Hypothalamus (tissue), 51 donors: Measurements from ENCODE around the gene ZBTB40.

ENCODE experiments used
- DNase-seq, 51 donors: peaks; one replicate each; lab custom pipeline; 2025; lab: John Stamatoyannopoulos, UW

ZBTB40 gene, protein sequence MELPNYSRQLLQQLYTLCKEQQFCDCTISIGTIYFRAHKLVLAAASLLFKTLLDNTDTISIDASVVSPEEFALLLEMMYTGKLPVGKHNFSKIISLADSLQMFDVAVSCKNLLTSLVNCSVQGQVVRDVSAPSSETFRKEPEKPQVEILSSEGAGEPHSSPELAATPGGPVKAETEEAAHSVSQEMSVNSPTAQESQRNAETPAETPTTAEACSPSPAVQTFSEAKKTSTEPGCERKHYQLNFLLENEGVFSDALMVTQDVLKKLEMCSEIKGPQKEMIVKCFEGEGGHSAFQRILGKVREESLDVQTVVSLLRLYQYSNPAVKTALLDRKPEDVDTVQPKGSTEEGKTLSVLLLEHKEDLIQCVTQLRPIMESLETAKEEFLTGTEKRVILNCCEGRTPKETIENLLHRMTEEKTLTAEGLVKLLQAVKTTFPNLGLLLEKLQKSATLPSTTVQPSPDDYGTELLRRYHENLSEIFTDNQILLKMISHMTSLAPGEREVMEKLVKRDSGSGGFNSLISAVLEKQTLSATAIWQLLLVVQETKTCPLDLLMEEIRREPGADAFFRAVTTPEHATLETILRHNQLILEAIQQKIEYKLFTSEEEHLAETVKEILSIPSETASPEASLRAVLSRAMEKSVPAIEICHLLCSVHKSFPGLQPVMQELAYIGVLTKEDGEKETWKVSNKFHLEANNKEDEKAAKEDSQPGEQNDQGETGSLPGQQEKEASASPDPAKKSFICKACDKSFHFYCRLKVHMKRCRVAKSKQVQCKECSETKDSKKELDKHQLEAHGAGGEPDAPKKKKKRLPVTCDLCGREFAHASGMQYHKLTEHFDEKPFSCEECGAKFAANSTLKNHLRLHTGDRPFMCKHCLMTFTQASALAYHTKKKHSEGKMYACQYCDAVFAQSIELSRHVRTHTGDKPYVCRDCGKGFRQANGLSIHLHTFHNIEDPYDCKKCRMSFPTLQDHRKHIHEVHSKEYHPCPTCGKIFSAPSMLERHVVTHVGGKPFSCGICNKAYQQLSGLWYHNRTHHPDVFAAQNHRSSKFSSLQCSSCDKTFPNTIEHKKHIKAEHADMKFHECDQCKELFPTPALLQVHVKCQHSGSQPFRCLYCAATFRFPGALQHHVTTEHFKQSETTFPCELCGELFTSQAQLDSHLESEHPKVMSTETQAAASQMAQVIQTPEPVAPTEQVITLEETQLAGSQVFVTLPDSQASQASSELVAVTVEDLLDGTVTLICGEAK

DNA sequence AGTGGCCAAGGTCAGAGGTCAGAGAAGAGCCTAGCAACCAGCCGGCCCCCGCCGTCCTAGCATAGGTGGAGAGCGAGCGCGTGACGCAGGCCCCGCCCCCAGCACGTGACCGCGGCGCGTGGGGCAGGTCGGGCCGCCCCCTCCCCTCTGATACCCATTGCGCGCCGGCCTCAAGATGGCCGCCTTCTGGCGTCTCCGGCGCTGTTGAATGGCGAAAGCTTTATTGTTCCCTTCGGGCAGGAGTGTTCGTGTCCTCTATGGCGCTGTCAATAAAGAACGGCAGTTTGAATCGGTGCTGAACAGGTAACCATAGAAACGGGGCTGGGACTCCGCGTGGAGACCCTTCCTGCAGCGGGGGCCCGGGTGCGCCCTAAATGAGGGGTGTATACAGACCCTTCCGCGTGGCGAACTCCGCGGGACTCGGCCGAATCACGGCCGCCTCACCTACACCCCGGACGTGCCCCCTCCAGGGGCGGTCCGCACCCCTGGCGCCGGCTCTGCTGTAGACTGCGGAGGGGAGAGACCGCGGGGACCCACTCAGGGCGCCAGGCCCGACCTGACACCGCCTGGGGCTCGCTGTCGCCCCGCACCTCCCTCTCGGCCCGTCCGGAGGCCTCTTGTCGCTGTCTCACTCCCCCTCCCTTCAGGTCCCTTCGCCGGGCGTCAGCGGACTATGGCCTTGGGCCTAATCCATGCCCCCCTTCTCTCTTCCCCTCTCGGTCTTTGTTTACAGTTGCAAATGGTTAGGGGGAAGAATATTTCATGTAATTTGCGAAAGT lies at the start of gene ZBTB40:
ZBTB40 (plus strand) TSS at position 150 of the 779 bp plus-strand sequence. CDS start 38,098 bp downstream, outside the sequence.
- DNase-seq: peak; percentile 55 to 97 (median 94)

DNA sequence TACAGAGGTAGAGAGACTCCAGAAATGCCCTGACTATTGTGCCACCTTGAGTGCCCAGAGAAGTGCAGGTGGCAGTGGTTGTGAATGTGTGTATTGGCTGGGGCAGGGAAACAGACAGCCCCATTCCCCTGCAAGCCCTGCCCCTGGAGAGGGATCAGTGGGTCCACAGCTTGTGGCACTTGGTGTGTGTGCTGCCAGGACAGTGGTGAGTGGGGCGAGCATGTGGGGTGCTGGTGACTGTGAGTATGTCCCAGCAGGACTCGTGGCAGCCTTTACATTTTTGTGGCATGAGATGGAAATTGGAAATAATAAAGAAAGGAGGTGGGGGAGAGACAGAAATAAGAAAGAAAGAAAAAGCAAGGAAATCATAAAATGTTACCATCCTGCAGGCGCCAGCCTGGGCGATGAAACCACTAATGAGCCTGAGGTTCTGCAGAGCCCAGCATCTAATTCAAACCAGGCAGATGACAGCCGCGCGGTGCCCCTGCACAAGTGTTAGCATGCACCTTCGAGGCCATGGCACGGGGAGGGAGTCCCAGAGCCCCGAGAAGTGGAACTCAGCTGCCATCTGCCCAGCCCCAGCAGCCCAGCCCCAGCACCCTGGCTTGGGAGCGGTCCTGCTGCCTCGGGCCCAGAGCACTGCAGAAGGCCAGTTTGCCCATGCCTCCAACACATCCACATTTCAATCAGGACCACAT lies 49.1 kb upstream of the ZBTB40 start:
- DNase-seq: no peak

DNA sequence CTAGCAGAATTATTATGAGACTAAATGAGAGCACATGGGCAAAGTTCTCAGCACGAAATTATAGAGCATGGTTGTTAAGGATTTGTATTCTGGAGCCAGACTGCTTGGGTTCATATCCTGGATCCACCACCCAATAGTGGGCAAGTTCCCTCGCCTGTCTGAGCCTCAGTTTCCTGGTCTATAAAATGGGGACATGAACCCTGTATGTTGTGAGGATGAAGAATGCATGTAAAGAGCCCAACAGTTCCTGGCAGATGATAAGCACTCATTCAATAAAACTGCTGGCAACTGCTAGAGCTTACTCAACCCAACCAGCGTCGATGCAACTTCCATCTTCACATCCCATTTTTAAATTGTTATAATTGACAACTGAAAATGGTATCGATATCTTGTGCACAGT lies 47.2 kb upstream of the ZBTB40 start:
- DNase-seq: no peak

DNA sequence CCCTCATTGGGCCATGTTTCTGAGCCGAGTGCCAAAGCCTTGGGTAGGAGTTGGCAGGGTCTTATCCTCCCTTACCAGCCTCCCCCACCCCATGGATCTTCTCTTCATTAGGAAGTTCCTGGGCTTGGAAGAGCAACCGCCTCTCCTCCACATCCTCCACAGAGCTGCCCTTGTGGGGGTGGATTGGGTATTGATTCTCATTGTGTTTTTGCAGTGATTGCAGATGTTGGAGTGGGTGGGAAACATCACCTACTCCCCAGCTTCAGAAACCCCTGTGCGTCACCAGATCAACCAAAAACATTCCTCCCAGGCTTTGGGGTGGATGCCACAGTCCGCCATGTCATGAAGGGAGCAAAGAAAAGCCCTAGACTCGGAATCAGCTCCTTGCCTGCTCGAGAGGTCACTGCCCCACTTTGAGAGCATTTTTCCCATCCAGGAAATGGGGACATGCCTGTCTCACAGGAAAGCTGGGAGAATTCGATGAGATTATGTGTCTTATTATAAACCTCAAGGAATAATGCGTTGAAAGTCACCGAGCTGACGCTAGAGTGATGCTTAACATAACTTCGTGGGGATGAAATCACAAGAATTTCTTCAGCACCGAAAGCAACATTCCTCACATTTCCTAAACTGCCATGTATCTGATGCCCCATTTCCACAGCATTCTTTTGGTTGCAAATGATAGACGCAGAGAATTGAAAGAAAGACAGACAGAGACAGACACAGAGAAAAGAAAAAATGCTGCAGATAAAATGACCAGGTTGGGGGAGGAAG lies 44.7 kb upstream of the ZBTB40 start:
- no peak for DNase-seq

DNA sequence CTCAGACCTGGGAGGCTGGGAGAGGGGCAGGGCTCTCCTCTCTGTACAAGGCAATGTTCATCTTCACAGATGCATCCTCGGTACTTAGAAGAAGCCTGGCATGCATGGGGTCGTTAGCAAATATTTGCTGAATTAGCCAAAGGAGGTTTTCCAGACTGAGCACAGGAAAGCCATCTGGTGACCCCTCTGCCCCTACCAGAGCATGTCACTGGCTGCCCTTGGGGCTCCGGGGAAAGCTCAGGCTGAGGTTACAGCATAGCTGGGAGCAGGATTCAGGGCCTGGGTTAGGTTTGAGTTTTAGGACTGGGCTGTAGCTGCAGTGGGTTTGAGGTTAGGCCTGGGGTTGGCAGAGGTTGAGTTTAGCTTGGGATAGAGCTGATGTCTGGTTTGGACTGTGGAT lies 43.4 kb upstream of the ZBTB40 start:
- DNase-seq: no peak

DNA sequence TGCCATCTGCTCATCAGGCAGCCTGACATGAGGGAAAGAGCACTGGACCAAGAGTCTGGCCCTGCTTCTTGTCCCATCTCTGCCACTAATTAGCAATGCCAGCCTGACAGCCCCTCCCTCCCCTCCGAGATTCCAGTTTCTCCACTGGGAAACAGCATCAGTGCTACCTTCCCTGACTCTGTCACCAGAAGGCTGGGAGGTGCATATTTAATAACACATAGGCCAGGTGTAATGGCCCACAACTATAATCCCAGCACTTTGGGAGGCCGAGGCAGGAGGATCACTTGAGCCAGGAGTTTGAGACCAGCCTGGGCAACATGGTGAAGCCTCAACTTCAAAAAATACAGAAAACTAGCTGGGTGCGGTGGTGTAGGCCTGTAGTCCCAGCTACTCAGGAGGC lies 41.2 kb upstream of the ZBTB40 start:
- DNase-seq: no peak

DNA sequence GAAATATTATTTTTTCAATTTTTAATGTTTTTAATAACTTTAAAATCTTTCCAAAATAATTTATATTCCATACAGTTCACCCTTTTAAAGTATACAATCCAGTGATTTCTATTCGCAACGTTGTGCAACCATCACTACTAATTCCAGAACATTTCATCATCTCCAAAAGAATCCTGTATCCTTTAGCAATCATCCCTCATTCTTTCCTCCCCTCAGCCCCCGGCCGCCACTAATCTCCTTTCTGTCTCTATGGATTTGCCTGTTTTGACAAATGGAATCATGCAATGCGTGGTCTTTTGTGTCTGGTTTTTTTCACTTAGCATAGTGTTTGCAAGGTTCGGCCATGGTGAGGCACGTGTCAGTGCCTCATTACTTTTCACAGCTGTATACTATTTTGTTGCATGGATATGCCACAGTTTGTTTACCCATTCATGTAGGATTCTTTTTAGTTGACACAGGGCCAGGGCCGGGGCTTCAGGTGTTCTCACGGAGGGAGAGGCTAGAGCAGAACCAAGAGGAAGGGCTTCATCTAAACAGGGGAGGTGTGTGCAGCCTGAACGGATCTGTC lies 40.6 kb upstream of the ZBTB40 start:
- DNase-seq: no peak

DNA sequence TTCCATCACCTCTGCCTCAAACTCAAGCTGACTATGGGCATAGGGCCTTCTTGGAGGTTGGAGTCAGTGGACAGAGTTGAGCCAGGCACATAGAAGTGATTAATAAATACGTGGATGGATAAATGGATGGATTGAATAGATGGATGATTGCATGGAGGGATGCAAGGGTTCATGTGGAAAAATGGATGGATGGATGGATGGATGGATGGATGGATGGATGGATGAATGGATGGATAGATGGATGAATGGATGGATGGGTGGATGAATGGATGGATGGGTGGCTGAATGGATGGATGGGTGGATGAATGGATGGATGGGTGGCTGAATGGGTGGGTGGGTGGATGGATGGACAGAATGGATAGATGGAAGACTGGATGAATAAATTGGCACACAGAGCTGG lies 40.1 kb upstream of the ZBTB40 start:
- DNase-seq: no peak

DNA sequence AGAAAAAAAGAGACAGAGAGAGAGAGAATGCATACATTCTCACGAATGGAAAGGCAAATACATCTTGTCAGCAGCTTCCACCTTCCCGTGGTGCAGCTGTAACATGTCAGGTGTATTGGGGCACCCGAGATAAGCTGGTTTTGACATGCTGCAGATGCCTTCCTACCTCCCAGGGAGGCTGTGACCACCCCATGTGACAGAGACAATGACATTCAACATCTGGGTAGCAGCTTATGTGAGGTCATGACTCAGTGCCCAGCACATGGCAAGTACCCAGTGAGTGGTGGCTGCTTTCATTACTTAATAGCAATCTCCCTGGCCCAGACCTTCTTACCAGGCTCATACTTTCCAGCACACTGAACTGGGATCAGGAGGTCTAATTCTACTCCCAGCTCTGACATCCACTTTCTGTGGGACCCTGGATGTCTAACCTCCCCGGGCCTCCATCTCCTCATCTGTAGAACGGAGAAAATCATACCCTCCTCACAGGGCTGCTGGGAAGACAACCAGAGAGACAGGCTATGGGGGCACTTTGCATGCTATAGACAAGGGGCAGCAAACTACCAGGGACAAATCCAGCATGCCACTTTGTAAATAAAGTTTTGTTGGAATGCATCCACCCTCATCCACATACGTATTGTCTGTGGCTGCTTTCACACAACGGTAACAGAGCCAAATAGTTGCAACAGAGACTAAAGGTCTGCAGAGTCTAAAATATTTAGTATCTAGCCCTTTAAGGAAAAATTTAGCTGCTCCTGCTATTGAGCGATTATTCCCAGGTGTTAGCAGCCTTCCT lies 38.5 kb upstream of the ZBTB40 start:
- DNase-seq: no peak

DNA sequence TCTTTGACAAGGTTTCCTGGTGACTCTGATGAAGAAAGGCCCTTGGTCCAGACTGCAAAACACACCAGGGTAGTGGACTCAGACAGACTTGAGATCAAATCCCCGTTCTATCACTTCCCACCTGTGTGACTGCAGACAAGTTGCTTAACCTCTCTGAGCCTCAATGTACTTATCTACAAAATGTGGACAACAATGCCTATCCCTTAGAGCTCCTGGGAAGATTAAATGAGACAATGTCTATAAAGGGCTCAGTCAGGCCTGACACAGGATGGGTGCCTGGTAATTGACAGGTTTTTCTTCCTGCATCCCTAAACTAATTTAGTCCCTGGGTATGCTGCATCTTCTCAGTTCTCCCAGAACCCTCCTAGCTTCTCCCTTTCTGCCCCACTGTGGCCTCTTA lies 37.9 kb upstream of the ZBTB40 start:
- no peak for DNase-seq

DNA sequence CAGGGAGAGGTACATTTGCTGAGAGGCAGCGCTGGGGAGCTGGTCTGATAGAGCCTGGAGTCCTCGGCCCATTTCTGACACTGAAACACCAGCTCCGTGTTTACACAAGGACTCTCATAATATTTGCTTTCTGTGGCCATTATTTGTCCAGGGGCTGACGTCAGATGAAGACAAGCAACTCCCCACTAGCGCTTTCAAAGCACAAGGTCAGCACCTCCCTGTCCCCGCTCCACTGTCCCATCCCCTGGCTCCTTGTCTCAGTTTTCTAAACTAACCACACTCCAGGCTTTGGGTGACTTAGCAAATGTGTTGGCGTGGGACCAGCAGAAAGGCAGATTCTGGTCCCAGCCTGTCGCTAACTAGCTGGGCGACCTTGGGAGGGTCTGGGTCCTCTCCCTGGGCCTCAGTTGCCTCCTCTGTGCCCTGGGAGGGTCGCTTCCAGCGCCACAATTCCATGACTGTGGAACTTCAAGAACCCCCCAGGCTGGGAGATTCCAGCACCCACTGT lies 37.4 kb upstream of the ZBTB40 start:
- no peak for DNase-seq

DNA sequence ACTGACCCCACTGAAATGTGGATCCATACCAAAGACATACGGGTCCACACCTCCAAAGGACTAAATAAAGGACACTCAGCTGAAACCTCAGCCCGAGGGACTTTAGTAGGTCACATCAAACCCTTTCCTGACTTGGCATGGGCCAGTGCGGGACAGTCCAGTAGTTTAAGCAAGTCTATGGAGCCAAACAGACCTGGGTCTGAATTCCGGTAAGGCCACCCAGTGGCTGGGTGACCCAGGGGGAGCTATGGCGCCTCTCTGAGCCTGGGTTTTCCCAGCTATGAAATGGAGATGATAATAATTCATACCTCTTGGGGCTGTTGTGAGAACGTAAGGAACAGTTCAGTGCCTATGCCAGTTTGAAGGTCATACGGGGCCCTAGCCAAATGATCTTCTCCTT lies 36.2 kb upstream of the ZBTB40 start:
- no peak for DNase-seq

DNA sequence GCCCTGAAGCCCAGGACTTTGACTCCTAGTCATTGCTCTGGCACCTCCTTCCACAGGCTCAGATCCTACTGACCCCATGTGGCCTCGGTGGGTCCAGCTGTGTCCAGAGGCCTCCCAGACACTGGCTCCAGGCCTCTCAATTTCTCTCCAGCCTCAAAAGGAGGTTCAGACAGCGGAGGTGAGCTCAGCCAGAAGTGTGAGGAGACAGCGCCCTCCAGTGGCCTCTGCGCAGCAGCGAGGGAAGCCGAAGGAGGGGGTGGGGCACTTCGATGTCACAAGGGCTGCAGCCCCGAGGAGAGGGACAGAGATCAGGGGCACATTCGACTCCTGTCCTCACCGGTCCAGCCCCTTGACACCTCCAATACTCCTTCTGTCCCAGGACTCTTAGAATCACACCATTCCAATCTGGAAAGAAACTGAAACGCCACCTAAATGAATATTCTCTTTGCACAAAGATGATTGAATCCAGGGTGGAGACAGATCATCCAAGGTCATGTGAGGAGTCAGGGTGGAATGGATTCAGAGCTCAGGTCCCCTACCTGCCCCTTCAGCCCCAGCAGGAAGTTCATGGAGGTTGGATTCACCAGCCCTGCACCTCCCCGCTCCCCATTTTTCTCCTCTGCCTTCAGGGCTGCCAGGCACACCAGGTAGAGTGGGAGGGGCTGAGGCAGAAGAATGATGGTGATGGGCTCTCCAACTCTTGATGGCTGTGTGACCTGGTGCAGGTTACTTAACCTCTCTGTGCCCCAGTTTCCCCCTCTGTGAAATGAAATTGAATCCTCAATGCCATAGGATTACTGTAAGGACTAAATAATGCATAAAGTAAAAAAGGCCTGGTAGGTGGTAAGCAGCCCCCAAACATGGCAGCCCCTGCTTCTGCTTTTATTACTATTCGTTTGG lies 34.8 kb upstream of the ZBTB40 start:
- DNase-seq: peak in 46 of 51 donors; percentile 1 to 77 (median 44)

DNA sequence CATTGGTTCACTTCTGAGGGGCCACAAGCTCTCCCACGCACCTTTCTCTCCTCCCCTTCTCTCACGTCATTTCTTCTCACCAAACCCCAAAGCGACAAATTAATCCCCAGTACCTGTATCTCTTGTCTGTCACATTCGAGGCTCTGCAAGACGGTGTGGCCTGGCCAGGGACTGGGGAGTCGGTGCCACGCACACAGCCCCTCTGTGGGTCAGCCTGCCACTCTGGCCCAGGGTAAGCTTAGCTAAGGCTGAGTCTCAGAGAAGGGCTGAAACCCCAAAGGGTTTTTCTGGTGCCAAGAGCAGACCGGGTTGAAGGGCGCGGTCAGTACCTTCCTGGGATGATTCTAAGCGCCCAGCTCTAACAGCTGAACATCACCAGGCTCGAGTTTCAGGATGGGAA lies 34.2 kb upstream of the ZBTB40 start:
- no peak for DNase-seq

DNA sequence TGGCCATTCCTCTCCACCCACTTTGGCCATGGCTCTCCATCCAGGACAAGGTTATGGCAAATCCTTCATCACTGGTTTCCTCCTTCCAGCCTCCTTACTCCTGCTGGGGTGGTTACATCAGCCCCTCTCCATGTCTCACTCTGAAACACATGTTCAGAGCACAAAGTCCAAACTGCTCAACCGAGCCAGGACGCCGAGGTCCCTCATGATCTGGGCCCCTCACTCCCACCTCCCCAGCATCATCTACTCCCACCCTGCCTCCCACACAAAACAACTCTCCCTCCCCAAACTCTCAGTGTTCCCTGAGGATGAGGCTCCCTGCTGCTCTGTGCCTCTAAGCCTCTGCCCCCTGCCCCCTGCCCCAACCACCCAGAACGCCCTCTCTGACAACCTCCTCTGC lies 33.3 kb upstream of the ZBTB40 start:
- no peak for DNase-seq

DNA sequence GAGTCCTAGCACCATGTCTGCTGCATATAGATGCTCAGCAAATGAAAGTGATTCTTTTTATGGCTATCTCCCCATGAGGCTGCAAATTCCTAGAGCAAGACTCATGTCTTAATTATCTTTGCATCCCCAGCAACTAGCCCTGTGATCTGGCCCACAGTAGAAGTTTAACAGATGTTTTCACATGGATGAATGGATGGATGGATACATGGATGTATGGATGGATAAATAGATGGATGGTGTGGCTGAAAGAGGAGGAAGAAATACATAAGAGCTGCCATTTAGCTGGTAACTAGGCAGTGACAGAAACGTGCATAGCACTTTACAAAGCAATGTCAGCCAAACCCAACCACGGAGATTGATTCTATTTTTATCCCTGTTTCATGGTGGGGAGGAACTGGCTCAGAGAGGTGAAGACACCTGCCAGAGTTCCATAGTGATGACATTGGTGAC lies 32.7 kb upstream of the ZBTB40 start:
- no peak for DNase-seq
